Motor neuron (in vitro differentiated cells): ENCODE data around the gene S100PBP. TPM values are rescaled to one million over a fixed set of nuclear protein-coding genes. Genes with fewer than 3 reads are reported as not detected.
"Not testable (repeated sequence)": the region's sequence is repeated elsewhere in the genome, so short reads cannot be mapped to it uniquely, and the experiment has no call there.

Experiments
- ATAC-seq, 8 experiments: fragments of 200-7000 bp; cut with Tn5 transposase; replicated peaks in 6 of 8; 2 replicates each; pipeline ENCODE4 v1.8.0; 2021; ENCODE audit warnings: mild to moderate bottlenecking in 8 of 8, moderate library complexity in 8 of 8
- H3K27ac ChIP-seq, 2 donors: fragments of 250-450 bp; sonication (Bioruptor Pico); 2 replicates each; pipeline ENCODE4 v1.9.0; 2021; ENCODE audit warnings: antibody characterized with exemption in 2 of 2, mild to moderate bottlenecking in 2 of 2, moderate library complexity in 1 of 2
- H3K4me1 ChIP-seq, 2 donors: fragments of 250-450 bp; sonication (Bioruptor Pico); replicated peaks in 1 of 2; 2 replicates each; pipeline ENCODE4 v1.6.1; 2021; ENCODE audit warnings: antibody characterized with exemption in 2 of 2, mild to moderate bottlenecking in 2 of 2, moderate library complexity in 1 of 2
- H3K4me3 ChIP-seq, 5 donors: fragments of 250-450 bp; sonication (Bioruptor Pico); 2 replicates each; pipeline ENCODE4 v1.9.0; 2021; ENCODE audit warnings: antibody characterized with exemption in 5 of 5, mild to moderate bottlenecking in 5 of 5, moderate library complexity in 4 of 5
- WGBS, 10 experiments: fragments of 450-650 bp; shearing (Covaris generic); methylation state at CpG; one replicate each; pipeline ENCODE4 v1.0.0; 2022; 5-methylcytosine and 5-hydroxymethylcytosine counted together
- in situ Hi-C, 9 experiments: fragments of 400-800 bp; cut with MboI; loops; one replicate each; pipeline ENCODE4 v1.15.0; 2021; ENCODE audit warnings: low sequenced_read_pairs in 9 of 9, low pct_unique_long_range_greater_than_20kb in 2 of 9; ENCODE audit not compliant: unreplicated experiment in 9 of 9
- total RNA-seq, 8 experiments: library from RNA; unstranded; fragments of 300-600 nt; gene quantifications; 2 replicates each; pipeline versions ENCODE4 v1.2.3 to v1.2.4, GENCODE V29; 2022

The S100PBP gene
- total RNA-seq, 8 experiments from 2014 or later, result 20.3 to 57.0 (median 32.9) TPM

DNA sequence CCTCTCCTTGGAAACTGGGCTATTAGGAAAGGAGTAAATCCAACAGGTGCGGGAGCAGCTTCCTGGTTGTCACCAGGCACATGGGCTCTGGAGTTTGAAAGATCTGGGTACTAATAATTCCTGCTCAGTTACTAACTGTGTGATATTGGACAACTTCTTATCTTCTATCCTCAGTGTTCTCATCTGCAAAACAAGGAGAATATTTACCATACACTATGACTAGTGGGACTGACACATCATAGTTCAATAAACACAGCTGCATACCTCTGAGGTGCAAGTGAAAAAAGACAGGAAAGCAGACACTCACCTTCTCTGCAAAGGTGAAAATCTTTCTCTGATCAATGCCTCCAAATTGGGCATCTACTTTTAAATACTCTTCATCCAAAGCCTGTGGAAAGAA is 20.0 kb upstream of the S100PBP start:
- 88 to 100% (median 100%) methylated on average over 1 of the region's 1 CpG; no CpG with 5 or more reads in 3 of the 10 experiments for WGBS, 10 experiments

DNA sequence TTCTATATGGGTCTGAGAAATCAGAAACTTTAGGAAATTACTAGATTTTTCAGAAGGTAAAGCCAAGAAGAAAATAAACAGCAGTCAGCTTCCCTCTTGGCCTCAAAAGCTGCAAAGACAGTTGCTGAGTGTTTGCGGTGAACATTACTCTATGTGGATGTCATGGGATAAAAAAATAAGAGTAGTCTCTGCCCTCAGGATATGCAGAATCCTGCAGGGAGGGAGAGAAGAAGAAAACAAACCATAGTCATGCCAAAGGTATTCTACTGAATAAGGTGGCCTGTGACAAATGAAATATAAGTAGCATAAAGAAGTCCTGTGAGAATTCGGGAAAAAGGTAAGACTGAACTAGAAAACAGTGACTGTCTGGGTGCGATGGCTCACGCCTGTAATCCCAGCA is 19.3 kb upstream of the S100PBP start:
- no peaks in the 10 kb centered on the region for H3K4me1 ChIP-seq
- H3K4me3 ChIP-seq, result no peak overlapping the region
- in situ Hi-C loops, result loop anchor here in 1 of 9 experiments (25.0 kb wide), 1 partner anchor 386 kb away; no protein-coding TSS in a partner anchor
- H3K27ac ChIP-seq, result no peak overlapping the region
- peak in 2 of 8 experiments; percentile 46 to 73 for ATAC-seq
- 86 to 100% (median 97%) methylated on average over 3 to 4 of the region's 4 CpGs; no CpG with 5 or more reads in 1 of the 10 experiments for WGBS, 10 experiments

More for the DNA sequence above, 20.0 kb upstream of the S100PBP start:
- Histone ChIP-seq H3K4me3 (no peak overlapping the region), H3K4me1 (no peaks in the 10 kb centered on the region), H3K27ac (no peak overlapping the region)
- in situ Hi-C loops, result loop anchor here in 1 of 9 experiments (25.0 kb wide), 1 partner anchor 385 kb away; no protein-coding TSS in a partner anchor
- ATAC-seq, result no peak

DNA sequence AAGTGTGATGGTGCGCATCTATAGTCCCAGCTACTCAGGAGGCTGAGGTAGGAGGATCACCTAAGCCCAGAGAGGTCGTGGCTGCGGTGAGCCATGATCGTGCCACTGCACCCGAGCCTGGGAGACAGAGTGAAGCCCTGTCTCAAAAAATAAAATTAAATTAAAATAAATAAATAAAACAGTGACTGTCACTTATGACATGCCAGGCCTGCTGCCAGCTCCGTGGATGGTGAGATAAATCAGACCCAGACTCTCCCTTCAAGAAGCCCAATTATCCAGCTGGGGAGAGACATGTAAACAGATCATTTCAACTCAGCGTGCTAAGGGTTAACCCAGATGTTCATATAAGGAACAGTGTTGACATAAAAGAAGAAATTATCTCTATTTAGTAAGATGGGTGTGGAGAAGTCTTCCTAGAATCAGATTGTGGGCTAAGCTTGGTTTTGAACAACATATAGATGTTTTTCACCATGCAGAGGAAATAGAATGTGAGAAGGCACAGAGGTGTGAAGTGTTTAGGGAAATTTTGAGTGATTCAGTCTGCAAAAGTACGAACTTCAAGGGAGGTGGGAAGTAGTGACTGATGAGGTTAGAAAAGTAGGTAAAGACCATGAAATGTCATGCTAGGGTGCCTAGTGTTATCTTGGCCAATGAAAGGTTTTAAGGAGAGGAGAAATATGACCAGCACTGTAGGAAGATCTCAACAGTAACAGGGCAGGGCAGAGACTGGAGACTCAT is 18.6 kb upstream of the S100PBP start:
- WGBS, 10 experiments, result 73 to 100% (median 92%) methylated on average over 2 to 8 of the region's 8 CpGs; no CpG with 5 or more reads in 1 of the 10 experiments
- in situ Hi-C loops, result loop anchor here in 1 of 9 experiments (25.0 kb wide), 1 partner anchor 387 kb away; no protein-coding TSS in a partner anchor
- Histone ChIP-seq H3K4me1 (no peaks in the 10 kb centered on the region), H3K27ac (no peak overlapping the region), H3K4me3 (no peak overlapping the region)
- ATAC-seq, result no peak

DNA sequence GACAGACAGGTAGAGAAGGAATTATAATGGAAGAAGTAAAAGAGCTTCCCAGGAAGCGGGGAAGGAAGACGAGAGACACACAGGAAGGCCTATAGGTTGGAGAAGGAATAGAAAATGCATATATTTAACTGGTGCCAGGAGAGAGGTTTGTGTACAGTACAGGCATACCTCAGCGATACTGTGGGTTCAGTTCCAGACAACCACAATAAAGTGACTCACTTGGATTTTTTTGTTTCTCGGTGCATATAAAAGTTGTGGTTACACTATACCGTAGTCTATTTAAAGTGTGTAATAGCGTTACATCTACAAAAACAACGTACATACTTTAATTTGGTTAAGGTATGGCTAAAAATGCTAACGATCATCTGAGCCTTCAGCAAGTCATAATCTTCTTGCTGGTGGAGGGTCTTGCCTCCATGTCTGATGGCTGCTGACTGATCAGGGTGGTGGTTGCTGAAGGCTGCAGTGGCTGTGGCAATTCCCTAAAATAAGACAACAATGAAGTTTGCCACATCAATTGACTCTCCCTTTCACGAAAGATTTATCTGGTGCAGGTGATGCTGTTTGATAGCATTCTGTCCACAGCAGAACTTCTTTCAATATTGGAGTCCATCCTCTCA is 16.2 kb upstream of the S100PBP start:
- 48 to 100% (median 94%) methylated on average over 5 to 9 of the region's 9 CpGs for WGBS, 10 experiments
- Histone ChIP-seq H3K4me3 (no peak overlapping the region), H3K27ac (no peak overlapping the region), H3K4me1 (no peaks in the 10 kb centered on the region)
- in situ Hi-C loops, result no loop called here
- ATAC-seq, result no peak

DNA sequence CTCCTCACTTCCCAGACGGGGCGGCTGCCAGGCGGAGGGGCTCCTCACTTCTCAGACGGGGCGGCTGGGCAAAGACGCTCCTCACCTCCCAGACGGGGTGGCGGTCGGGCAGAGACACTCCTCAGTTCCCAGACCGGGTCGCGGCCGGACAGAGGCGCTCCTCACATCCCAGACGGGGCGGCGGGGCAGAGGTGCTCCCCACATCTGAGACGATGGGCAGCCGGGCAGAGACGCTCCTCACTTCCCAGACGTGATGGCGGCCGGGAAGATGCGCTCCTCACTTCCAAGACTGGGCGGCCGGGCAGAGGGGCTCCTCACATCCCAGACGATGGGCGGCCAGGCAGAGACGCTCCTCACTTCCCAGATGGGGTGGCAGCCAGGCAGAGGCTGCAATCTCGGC is 13.0 kb upstream of the S100PBP start:
- ATAC-seq, H3K4me1 ChIP-seq, in situ Hi-C loops, H3K4me3 ChIP-seq, H3K27ac ChIP-seq: not testable (repeated sequence)
- WGBS, 10 experiments, result no CpG with 5 or more reads among the region's 30 CpGs

DNA sequence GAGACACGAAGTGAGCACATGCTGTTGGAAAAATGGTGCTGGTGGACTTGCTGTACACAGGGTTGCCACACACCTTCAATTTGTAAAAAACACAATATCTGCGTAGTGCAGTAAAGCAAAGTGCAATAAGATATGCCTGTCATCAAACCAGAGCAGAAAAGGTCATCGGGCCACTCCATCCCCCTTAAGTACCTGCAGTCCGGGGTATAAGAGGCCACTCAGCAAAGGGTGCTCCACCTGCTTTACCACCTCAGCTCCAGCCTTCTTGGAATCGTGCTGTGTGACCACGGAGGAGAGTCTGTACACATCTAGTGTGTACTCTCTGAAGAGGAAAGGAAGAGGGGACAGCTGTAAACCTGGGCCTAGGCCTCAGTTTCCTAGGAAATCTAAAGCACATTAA is 11.2 kb upstream of the S100PBP start:
- no peak overlapping the region for H3K27ac ChIP-seq
- WGBS, 10 experiments, result 80 to 100% (median 95%) methylated on average over 1 to 6 of the region's 6 CpGs; no CpG with 5 or more reads in 2 of the 10 experiments

DNA sequence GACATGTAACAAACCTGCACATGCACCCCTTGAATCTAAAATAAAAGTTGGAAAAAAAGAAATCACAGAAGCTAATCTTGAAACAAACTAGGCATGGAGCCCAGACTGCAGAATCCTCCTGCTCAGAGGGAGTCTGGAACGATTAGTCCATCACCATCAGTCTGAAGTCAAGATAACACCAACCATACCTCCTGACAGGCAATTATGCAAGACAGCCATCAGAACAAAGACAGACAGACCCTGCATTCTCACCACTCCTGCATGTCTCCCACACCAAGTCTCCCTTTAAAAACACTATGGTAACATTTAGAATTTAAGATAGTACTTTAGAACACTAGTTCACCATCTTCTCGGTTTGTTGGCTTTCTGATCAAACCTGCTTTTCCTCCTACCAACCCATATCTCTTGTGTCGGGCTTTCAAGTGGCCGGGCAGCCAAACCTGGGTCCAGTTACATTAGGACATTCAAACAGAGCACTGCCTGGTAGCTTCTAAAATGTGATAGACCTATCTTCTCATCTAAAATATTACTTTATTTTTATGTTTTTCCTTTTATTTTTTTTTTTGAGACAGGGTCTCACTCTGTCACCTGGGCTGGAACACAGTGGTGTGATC is 10.4 kb upstream of the S100PBP start:
- Histone ChIP-seq H3K4me3 (no peak overlapping the region), H3K27ac (no peak overlapping the region), H3K4me1 (no peaks in the 10 kb centered on the region)
- 76 to 100% (median 99%) methylated on average over 1 to 4 of the region's 4 CpGs; no CpG with 5 or more reads in 2 of the 10 experiments for WGBS, 10 experiments
- ATAC-seq, result no peak
- in situ Hi-C loops, result no loop called here

More for the DNA sequence above, 11.2 kb upstream of the S100PBP start:
- in situ Hi-C loops, result no loop called here
- no peak overlapping the region for H3K4me3 ChIP-seq
- no peak for ATAC-seq
- no peaks in the 10 kb centered on the region for H3K4me1 ChIP-seq

DNA sequence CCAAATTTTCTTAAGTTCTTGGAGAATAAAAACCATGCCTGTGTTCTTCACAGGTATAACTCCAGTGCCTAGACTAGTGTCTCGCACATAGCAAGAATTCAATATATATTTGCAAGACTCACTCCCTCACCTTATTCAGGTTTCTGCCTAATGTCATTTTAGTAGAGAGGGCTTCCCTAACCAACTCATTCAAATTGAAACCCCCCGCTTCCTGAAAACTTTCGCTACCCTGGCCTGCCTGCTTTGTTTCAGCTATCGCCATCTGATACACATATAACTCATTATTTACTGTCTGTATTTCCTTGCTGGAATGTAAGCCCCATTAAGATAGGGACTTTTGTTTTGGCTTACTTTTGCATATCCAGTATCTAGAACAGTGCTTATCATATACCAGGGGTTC is 8.9 kb upstream of the S100PBP start:
- in situ Hi-C loops, result no loop called here
- no peak overlapping the region for H3K27ac ChIP-seq
- ATAC-seq, result no peak
- WGBS, 10 experiments, result 92 to 100% (median 97%) methylated on average over 2 to 4 of the region's 4 CpGs
- H3K4me1 ChIP-seq, result no peaks in the 10 kb centered on the region
- H3K4me3 ChIP-seq, result no peak overlapping the region

DNA sequence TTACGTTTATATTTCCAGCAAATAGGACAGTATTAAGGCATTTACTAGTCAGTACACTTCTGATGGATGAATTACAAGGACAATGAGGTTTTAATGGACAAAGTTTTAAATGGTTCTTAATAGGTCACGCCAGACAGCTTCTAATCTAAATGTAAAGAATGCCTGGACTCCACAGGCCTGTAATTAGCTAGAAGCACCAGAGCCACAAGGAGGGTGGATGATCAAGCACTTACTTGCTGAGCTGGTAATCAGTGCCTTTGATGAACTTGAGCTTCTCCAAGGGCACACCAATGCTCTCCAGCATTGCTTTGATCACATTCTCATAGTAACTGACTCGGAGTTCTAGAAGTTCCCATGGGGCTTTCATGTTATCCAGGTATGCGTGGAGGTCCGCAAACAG is 7.1 kb upstream of the S100PBP start:
- in situ Hi-C loops, result no loop called here
- WGBS, 10 experiments, result 55 to 98% (median 90%) methylated on average over 1 to 5 of the region's 5 CpGs
- no peak for ATAC-seq
- Histone ChIP-seq H3K27ac (no peak overlapping the region), H3K4me1 (peaks cover 11 to 15% of the 10 kb centered on the region in 2 donors), H3K4me3 (no peak overlapping the region)

DNA sequence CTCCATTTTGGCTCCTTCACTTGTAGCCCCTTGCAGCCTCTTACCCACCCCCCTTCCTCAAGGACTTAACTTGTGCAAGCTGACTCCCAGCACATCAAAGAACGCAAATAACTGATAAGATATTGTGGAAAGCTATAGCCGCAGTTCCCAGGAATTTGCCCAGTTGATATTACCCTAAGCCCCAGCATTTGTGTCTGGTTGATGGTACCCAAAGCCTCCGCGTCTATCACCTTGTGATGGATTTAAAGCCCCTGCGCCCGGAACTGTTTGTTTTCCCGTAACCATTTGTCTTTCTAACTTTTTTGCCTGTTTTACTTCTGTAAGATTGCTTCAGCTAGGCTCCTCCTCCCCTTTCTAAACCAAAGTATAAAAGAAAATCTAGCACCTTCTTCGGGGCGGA is 6.2 kb upstream of the S100PBP start:
- ATAC-seq, result no peak
- 87 to 100% (median 92%) methylated on average over 1 to 9 of the region's 9 CpGs; no CpG with 5 or more reads in 2 of the 10 experiments for WGBS, 10 experiments
- peaks cover 15 to 20% of the 10 kb centered on the region in 2 donors for H3K4me1 ChIP-seq
- in situ Hi-C loops, result no loop called here
- no peak overlapping the region for H3K4me3 ChIP-seq
- H3K27ac ChIP-seq, result no peak overlapping the region

DNA sequence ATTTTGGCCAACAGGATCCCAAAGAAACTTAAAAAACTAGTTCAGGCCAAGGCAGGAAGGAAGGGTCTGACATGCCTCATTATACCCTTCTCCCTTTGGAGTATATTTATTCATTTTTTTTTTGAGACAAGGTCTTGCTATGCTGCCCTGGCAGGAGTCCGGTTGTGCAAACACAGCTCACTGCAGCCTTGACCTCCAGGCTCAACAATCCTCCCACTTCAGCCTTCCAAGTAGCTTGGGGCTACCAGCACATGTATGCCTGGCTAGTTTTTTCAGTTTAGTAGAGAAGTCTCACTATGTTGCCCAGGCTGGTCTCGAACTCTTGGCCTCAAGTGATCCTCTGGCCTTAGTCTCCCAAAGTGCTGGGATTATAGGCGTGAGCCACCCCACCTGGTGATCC is 5.5 kb upstream of the S100PBP start:
- 71 to 100% (median 96%) methylated on average over 1 to 3 of the region's 3 CpGs; no CpG with 5 or more reads in 3 of the 10 experiments for WGBS, 10 experiments
- Histone ChIP-seq H3K4me1 (peaks cover 15 to 20% of the 10 kb centered on the region in 2 donors), H3K4me3 (no peak overlapping the region), H3K27ac (no peak overlapping the region)
- ATAC-seq, result no peak
- in situ Hi-C loops, result no loop called here

DNA sequence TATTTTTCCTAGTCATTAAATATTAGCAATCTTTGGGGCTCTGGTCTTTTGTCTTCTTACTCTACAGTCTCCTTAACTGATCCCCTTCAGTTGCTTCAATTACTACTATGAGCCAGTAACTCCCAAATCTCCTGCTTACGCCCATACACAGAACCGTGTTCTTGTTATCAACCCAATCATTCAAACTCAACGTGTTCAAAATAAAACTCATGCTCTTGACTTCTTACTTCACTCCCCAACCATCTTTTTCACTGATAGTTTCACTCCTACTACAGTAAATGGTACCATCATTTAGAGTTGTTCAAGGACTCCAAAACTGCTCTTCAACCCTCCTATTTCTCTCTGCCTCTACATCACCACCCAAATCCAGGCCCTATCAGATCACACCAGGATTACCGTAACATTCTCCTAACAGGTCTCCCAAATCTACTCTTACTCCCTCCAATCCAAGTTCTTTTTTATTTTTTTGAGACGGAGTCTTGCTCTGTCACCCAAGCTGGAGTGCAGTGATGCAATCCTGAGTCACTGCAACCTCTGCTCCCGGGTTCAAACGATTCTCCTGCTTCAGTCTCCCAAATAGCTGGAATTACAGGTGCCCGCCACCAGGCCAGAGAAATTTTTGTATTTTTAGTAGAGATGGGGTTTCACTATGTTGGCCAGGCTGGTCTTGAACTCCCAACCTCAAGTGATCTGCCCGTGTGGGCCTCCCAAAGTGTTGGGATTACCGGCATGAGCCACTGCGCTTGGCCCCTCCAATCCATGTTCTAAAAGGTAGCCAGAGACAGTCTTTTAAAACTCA is 3.3 kb upstream of the S100PBP start:
- ATAC-seq, result no peak
- WGBS, 10 experiments, result 63 to 94% (median 92%) methylated on average over 3 to 11 of the region's 11 CpGs
- peaks cover 20 to 25% of the 10 kb centered on the region in 2 donors for H3K4me1 ChIP-seq
- in situ Hi-C loops, result no loop called here
- no peak overlapping the region for H3K27ac ChIP-seq
- H3K4me3 ChIP-seq, result no peak overlapping the region
